Measurements from ENCODE around the gene GSS. TPM values are rescaled to one million over a fixed set of nuclear protein-coding genes. Genes with fewer than 3 reads are reported as not detected.

GSS gene
- total RNA-seq: 30.0 TPM
- long read RNA-seq, transcript GSS-201 (13 exons, 1,919 nt): major isoform, 38 of 70 reads
- long read RNA-seq, partial matches to known transcripts: 13 of 70 reads
- long read RNA-seq, other reads (novel, unspliced or antisense): 18 of 70 reads

DNA sequence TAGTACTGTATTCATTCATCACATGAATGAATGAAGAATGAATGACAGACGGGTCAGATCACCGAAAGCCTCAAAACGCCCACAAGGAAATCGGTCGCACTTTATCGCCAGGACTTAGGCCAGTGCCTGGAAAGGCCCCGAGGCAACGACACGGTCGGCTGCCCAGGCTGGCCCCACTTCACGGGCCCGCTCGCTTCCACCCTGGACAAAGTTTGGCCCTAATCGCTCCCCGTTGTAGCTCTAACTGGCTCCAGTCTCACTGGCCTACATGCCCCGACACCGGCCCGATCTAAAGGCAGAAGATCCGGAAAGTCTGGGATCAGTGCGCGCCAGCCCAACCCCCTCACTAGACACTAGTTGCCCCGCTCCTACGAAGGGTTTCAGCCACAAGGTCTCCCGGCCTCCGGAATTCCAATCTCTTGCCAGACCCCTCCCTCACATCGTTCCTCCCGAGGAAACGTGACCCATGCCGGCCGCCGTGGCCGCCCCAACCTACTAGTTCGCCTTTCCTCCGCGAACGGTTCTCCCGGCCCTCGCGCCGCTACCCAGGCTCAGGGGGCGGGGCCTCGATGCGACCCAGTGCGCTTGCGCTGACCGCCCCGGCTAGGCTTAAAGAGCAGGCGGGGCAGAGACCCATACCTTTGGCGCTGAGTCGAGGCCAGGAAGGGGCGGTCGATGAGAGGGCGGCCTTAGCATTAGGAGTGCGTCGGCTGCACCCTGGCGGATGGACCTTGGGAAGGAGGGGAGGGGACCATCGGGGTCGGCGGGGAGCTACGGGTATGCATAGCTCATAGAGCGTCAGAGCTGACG is at the start of gene GSS, which contains the start of gene MYH7B:
Gene GSS (minus strand): TSS at position 576 of the 810 bp plus-strand sequence. CDS start 3,954 bp downstream, outside the sequence.
Gene MYH7B (plus strand): TSS at position 638 of the 810 bp plus-strand sequence. CDS start 22,138 bp downstream, outside the sequence.
- peak within 1 kb of the TSS; percentile 66 for H3K4me3 ChIP-seq
- ATAC-seq: peak; percentile 98
- peaks cover 7% of the 10 kb centered on the region for H3K36me3 ChIP-seq
- peaks cover 12% of the 10 kb centered on the region for H3K4me1 ChIP-seq
- no peaks in the 10 kb centered on the region for H3K9me3 ChIP-seq
- TF ChIP-seq, protein P1, sequence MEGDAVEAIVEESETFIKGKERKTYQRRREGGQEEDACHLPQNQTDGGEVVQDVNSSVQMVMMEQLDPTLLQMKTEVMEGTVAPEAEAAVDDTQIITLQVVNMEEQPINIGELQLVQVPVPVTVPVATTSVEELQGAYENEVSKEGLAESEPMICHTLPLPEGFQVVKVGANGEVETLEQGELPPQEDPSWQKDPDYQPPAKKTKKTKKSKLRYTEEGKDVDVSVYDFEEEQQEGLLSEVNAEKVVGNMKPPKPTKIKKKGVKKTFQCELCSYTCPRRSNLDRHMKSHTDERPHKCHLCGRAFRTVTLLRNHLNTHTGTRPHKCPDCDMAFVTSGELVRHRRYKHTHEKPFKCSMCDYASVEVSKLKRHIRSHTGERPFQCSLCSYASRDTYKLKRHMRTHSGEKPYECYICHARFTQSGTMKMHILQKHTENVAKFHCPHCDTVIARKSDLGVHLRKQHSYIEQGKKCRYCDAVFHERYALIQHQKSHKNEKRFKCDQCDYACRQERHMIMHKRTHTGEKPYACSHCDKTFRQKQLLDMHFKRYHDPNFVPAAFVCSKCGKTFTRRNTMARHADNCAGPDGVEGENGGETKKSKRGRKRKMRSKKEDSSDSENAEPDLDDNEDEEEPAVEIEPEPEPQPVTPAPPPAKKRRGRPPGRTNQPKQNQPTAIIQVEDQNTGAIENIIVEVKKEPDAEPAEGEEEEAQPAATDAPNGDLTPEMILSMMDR (IDR thresholded peaks at IDR 0.05): peak; percentile 47
- H3K27ac ChIP-seq: peak within 1 kb of the TSS; percentile 87
- intact Hi-C loops (cut with DNase I): loop anchor here (5.0 kb wide), 1 partner anchor 83 kb away; the partner anchor contains the start of gene GGT7
- H3K27me3 ChIP-seq: no peaks in the 10 kb centered on the region
- DNase-seq: peak; percentile 99

DNA sequence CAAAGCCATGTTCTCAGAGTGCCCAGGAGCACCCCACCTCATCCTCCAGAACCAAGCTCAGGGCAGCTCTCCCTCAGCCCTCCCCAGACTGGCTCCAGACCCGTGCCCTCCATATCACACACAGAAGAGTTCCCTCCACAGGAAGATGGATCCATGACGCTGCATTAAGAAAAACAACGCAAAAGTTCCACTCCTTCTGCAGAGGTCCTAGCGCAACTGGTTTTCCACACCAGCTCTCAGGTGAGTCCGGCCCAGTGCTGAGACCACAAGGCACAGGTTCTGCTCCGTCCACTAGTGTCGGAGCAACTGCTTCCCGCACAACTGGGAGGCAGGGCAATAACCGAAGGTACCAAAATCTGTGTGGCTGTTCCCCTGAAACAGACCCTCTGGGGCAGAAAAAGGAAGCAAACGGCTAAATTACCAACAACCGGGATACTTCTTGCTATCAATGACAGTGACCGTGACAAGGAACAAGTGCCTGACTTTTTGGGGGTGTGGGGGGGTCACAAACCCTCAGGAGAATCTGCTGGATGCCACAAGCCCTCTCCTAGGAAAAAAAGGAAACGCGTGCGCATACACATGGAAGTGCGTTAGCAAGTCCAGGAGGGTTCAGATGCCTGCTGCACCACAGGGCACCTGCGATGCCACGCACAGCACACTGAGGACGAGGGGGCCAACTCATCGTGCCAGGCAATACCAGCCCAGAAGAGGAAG is 49.3 kb upstream of the GSS start:
- H3K36me3 ChIP-seq: peaks cover 100% of the 10 kb centered on the region
- H3K27me3 ChIP-seq: no peaks in the 10 kb centered on the region
- H3K4me3 ChIP-seq: no peak overlapping the region
- ATAC-seq (no peak), DNase-seq (no peak)
- no peaks in the 10 kb centered on the region for H3K9me3 ChIP-seq
- intact Hi-C loops (cut with DNase I): no loop called here
- TF ChIP-seq, protein P1 (IDR thresholded peaks at IDR 0.05): no peak
- no peaks in the 10 kb centered on the region for H3K4me1 ChIP-seq
- H3K27ac ChIP-seq: no peak overlapping the region

DNA sequence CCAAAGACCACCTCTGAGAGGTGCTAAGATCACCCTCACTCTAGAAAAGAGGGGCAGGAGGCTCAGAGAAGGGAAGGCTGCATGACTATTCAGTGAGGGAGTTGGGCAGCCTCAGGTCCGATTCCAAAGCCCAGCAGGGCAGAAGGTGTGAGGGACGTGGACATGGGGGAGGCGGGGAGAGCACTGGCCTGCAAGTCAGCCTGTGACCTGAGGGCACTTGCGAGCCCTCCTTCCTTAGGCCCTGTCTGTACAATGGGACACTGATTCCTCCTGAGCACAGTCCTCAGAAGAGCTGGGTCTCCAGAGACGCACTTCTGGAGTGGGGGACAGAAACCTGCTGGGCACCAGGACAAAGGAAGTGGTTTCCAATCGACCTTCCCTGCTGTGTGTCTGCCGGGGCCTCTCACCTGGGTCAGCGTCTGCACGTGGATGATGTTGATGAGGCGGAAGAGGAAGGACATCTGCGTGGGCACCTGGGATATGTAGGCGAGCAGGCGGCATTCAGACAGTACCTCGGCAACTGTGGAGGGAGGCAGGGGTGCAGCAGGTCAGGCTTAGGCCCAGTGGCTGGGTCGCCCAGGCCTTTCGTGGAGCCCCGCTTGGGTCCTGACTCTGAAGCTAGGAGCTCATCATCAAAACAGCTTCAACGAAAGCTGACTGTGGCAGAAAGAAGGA is 48.6 kb upstream of the GSS start:
- no peak overlapping the region for H3K27ac ChIP-seq

DNA sequence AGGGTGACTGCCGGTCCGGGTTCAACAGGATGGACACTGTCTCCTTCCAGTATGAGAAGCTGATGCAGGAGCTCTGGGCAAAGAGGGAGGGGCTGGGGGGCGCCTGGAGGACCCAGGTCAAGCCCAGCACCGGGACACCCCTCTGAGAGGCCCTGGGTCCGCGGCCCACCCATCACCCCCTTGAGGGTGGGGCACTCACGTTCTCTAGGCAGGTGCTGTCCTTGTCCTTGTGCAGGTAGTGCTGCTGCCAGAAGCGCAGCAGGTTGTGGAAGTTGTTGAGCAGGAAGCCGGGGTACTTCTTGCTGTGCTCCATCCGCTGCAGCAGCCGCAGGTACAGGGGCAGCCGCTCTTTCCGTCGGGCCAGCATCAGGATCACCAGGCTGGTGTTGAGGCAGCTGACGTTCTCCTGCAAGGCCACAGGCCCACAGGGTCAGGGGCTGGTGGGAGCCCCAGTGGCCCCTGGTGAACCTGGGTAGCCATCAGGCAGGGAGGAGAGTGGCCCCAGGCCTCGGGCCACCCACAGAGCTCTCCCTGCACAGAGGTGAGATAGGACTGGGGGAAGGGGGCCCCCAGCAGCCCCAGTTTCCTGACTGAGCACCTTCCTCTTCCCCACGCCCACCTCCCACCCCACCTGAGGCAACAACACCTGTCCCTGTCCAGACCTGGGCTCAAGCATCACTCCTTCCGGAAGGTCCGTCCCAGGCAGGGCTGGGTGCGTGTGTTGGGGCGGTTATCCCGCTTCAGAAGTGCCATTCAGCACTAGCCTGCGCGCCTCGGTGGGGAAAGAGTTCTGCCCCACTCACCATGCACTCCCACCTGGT is 47.8 kb upstream of the GSS start:
- Histone ChIP-seq H3K27ac (no peak overlapping the region), H3K9me3 (no peaks in the 10 kb centered on the region), H3K36me3 (peaks cover 100% of the 10 kb centered on the region), H3K4me1 (no peaks in the 10 kb centered on the region), H3K4me3 (no peak overlapping the region), H3K27me3 (no peaks in the 10 kb centered on the region)
- DNase-seq (peak; percentile 48), ATAC-seq (no peak)
- intact Hi-C loops (cut with DNase I): no loop called here
- TF ChIP-seq, protein P1 (IDR thresholded peaks at IDR 0.05): no peak

More for the DNA sequence above, 48.6 kb upstream of the GSS start:
- DNase-seq (peak; percentile 53), ATAC-seq (no peak)
- intact Hi-C loops (cut with DNase I): no loop called here
- TF ChIP-seq, protein P1 (IDR thresholded peaks at IDR 0.05): no peak
- Histone ChIP-seq H3K9me3 (no peaks in the 10 kb centered on the region), H3K4me1 (no peaks in the 10 kb centered on the region), H3K36me3 (peaks cover 100% of the 10 kb centered on the region), H3K27me3 (no peaks in the 10 kb centered on the region), H3K4me3 (no peak overlapping the region)
